Gastroesophageal sphincter (tissue), 3 donors: ENCODE data around the gene CENPK.

Source experiments
- CTCF ChIP-seq, 4 experiments: fragments of 200-600 bp in 2 of 4; fragments of 450-650 bp in 2 of 4; sonication (generic) in 1 of 4; IDR thresholded peaks; one replicate each; pipeline ENCODE4 v1.5.1; 2017 to 2019; ENCODE audit warnings: antibody characterized with exemption in 4 of 4, mild to moderate bottlenecking in 2 of 4, moderate library complexity in 2 of 4
- EP300 ChIP-seq: sonication (generic); formaldehyde crosslinking; IDR thresholded peaks from one replicate; pipeline ENCODE4 v1.6.1; 2017; ENCODE audit warnings: antibody characterized with exemption, mild to moderate bottlenecking
- POLR2A ChIP-seq, 2 donors: fragments of 450-650 bp; IDR thresholded peaks; one replicate each; pipeline ENCODE4 v1.6.1; 2017; ENCODE audit warnings: antibody characterized with exemption in 2 of 2, mild to moderate bottlenecking in 2 of 2, moderate library complexity in 1 of 2
- POLR2AphosphoS5 ChIP-seq: sonication (generic); formaldehyde crosslinking; IDR thresholded peaks from one replicate; pipeline ENCODE4 v1.6.1; 2017; ENCODE audit warnings: antibody characterized with exemption

GRCh38 chr5:65489119-65489518 lies 73.8 kb downstream of the CENPK start:
- TF ChIP-seq CTCF (IDR thresholded peaks at IDR 0.05) (no peak), EP300 (no peak), POLR2A (IDR thresholded peaks at IDR 0.05) (no peak), POLR2AphosphoS5 (no peak)
